ENCODE measurements around the gene POLR1D. TPM values are rescaled to one million over a fixed set of nuclear protein-coding genes. Genes with fewer than 3 reads are reported as not detected.
A peak's percentile ranks its signal among the peaks of the same experiment; 100 is the strongest.

The POLR1D gene
- total RNA-seq, 1 donor from 2014 or later, result 120 TPM

- H3K4me1 Mint-ChIP-seq, result peaks cover 6% of the 10 kb centered on the region
- H3K9me3 Mint-ChIP-seq, result peaks cover 5% of the 10 kb centered on the region
- peak overlapping the region; percentile 13 for H3K27ac Mint-ChIP-seq
- TF ChIP-seq CTCF (IDR thresholded peaks at IDR 0.05; ENCODE audit: unreplicated experiment), result no peak
- no peak overlapping the region for H3K4me3 Mint-ChIP-seq
- no peaks in the 10 kb centered on the region for H3K27me3 Mint-ChIP-seq (ENCODE audit: low read depth)
- H3K36me3 Mint-ChIP-seq, result peaks cover 12% of the 10 kb centered on the region
- no peak for DNase-seq (ENCODE audit: low spot score in 2 of 2, unreplicated experiment in 2 of 2)
Measured at GRCh38 chr13:27583645-27584044, 38.0 kb upstream of the POLR1D start.

GRCh38 chr13:27587095-27587746, 34.5 kb upstream of the POLR1D start:
- no peak for TF ChIP-seq CTCF (IDR thresholded peaks at IDR 0.05; ENCODE audit: unreplicated experiment)
- H3K27ac Mint-ChIP-seq, result no peak overlapping the region
- H3K36me3 Mint-ChIP-seq, result peaks cover 5% of the 10 kb centered on the region
- H3K4me3 Mint-ChIP-seq, result no peak overlapping the region
- H3K4me1 Mint-ChIP-seq, result peaks cover 6% of the 10 kb centered on the region
- H3K9me3 Mint-ChIP-seq, result peaks cover 5% of the 10 kb centered on the region
- no peaks in the 10 kb centered on the region for H3K27me3 Mint-ChIP-seq (ENCODE audit: low read depth)
- no peak for DNase-seq (ENCODE audit: low spot score in 2 of 2, unreplicated experiment in 2 of 2)

GRCh38 chr13:27588405-27588804, 33.3 kb upstream of the POLR1D start:
- Mint-ChIP-seq H3K27ac (no peak overlapping the region), H3K4me1 (peaks cover 6% of the 10 kb centered on the region), H3K4me3 (no peak overlapping the region), H3K27me3 (ENCODE audit: low read depth) (no peaks in the 10 kb centered on the region), H3K36me3 (peaks cover 5% of the 10 kb centered on the region), H3K9me3 (peaks cover 5% of the 10 kb centered on the region)
- TF ChIP-seq CTCF (IDR thresholded peaks at IDR 0.05; ENCODE audit: unreplicated experiment), result no peak
- no peak for DNase-seq (ENCODE audit: low spot score in 2 of 2, unreplicated experiment in 2 of 2)

GRCh38 chr13:27592865-27593264, 28.8 kb upstream of the POLR1D start:
- H3K4me1 Mint-ChIP-seq, result no peaks in the 10 kb centered on the region
- peaks cover 5% of the 10 kb centered on the region for H3K9me3 Mint-ChIP-seq
- DNase-seq (ENCODE audit: low spot score in 2 of 2, unreplicated experiment in 2 of 2), result no peak
- TF ChIP-seq CTCF (IDR thresholded peaks at IDR 0.05; ENCODE audit: unreplicated experiment), result no peak
- H3K27ac Mint-ChIP-seq, result no peak overlapping the region
- H3K36me3 Mint-ChIP-seq, result peaks cover 4% of the 10 kb centered on the region
- no peak overlapping the region for H3K4me3 Mint-ChIP-seq
- no peaks in the 10 kb centered on the region for H3K27me3 Mint-ChIP-seq (ENCODE audit: low read depth)

- Mint-ChIP-seq H3K36me3 (peaks cover 2% of the 10 kb centered on the region), H3K4me3 (no peak overlapping the region), H3K27me3 (ENCODE audit: low read depth) (no peaks in the 10 kb centered on the region), H3K27ac (no peak overlapping the region), H3K4me1 (no peaks in the 10 kb centered on the region), H3K9me3 (peaks cover 2% of the 10 kb centered on the region)
- no peak for TF ChIP-seq CTCF (IDR thresholded peaks at IDR 0.05; ENCODE audit: unreplicated experiment)
- DNase-seq (ENCODE audit: low spot score in 2 of 2, unreplicated experiment in 2 of 2), result no peak
Measured at GRCh38 chr13:27593267-27593666, 28.4 kb upstream of the POLR1D start.

Measured in mesothelial cell of epicardium (in vitro differentiated cells).